ENCODE data around the gene CDK5RAP3.

- TF ChIP-seq, protein P1, sequence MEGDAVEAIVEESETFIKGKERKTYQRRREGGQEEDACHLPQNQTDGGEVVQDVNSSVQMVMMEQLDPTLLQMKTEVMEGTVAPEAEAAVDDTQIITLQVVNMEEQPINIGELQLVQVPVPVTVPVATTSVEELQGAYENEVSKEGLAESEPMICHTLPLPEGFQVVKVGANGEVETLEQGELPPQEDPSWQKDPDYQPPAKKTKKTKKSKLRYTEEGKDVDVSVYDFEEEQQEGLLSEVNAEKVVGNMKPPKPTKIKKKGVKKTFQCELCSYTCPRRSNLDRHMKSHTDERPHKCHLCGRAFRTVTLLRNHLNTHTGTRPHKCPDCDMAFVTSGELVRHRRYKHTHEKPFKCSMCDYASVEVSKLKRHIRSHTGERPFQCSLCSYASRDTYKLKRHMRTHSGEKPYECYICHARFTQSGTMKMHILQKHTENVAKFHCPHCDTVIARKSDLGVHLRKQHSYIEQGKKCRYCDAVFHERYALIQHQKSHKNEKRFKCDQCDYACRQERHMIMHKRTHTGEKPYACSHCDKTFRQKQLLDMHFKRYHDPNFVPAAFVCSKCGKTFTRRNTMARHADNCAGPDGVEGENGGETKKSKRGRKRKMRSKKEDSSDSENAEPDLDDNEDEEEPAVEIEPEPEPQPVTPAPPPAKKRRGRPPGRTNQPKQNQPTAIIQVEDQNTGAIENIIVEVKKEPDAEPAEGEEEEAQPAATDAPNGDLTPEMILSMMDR (IDR thresholded peaks at IDR 0.05; ENCODE audit: extremely low read depth in 1 of 2, insufficient read depth in 1 of 2, low read depth in 1 of 2, low read length in 2 of 2): no peak
- TF ChIP-seq EZH2 (IDR thresholded peaks at IDR 0.05; ENCODE audit: borderline replicate concordance, low read depth, low read length, severe bottlenecking) (no peak), POLR2AphosphoS5 (IDR thresholded peaks at IDR 0.05; ENCODE audit: insufficient read depth, low read depth, low read length) (no peak), POLR2A (IDR thresholded peaks at IDR 0.05; ENCODE audit: low read depth, low read length) (no peak), GATA2 (IDR thresholded peaks at IDR 0.05; ENCODE audit: insufficient read depth, insufficient read length, low read depth, low read length) (no peak), MAX (IDR thresholded peaks at IDR 0.05; ENCODE audit: insufficient read depth, insufficient read length) (no peak), FOS (IDR thresholded peaks at IDR 0.05; ENCODE audit: borderline replicate concordance, insufficient read depth, low read length) (no peak)
Measured at GRCh38 chr17:47973541-47973940, 2.6 kb downstream of the CDK5RAP3 start.
